PC-3 (cell line): ENCODE measurements around the gene STAT4.

Source experiments
- CTCF ChIP-seq: fragments of 300-600 bp; sonication (generic); conservative IDR thresholded peaks from 2 replicates; pipeline ENCODE4 v1.5.1; 2017; ENCODE audit warnings: antibody characterized with exemption, low read depth, mild to moderate bottlenecking, low read length
- EZH2phosphoT487 ChIP-seq: fragments of 300-600 bp; sonication (generic); IDR thresholded peaks from 2 replicates; pipeline ENCODE4 v1.6.1; 2018; ENCODE audit warnings: mild to moderate bottlenecking, antibody characterized with exemption, low read length, borderline replicate concordance

- no peak for TF ChIP-seq EZH2phosphoT487
- TF ChIP-seq CTCF = no peak
Measured at GRCh38 chr2:191153716-191154115, 2.9 kb upstream of the STAT4 start.
